Subcutaneous abdominal adipose tissue (tissue), 5 donors: ENCODE data around the gene ANKDD1B.

Experiments
- H3K27ac ChIP-seq: one replicate; pipeline ENCODE4 v1.7.0; 2013; ENCODE audit warnings: low read depth, mild to moderate bottlenecking, inconsistent platforms, low read length, moderate library complexity
- H3K27me3 ChIP-seq, 5 donors: one replicate each; pipeline ENCODE4 v1.7.0; 2013; ENCODE audit warnings: low read length in 5 of 5, inconsistent platforms in 1 of 5; ENCODE audit not compliant: control insufficient read depth in 5 of 5, insufficient read depth in 4 of 5
- H3K36me3 ChIP-seq, 5 donors: one replicate each; pipeline ENCODE4 v1.7.0; 2013; ENCODE audit warnings: low read length in 5 of 5; ENCODE audit not compliant: control insufficient read depth in 5 of 5, insufficient read depth in 5 of 5
- H3K4me1 ChIP-seq, 5 donors: one replicate each; pipeline ENCODE4 v1.7.0; 2013; ENCODE audit warnings: low read length in 5 of 5, mild to moderate bottlenecking in 3 of 5, moderate library complexity in 1 of 5; ENCODE audit not compliant: control insufficient read depth in 5 of 5, insufficient read depth in 5 of 5
- H3K4me3 ChIP-seq, 5 donors: one replicate each; pipeline ENCODE4 v1.7.0; 2013; ENCODE audit warnings: low read length in 5 of 5, low read depth in 1 of 5
- H3K9ac ChIP-seq, 5 donors: one replicate each; pipeline ENCODE4 v1.7.0; 2013; ENCODE audit warnings: low read length in 5 of 5, mild to moderate bottlenecking in 4 of 5, moderate library complexity in 3 of 5
- H3K9me3 ChIP-seq, 5 donors: one replicate each; pipeline ENCODE4 v1.7.0; 2013; ENCODE audit warnings: low read length in 5 of 5; ENCODE audit not compliant: control insufficient read depth in 5 of 5
- donor health status: healthy.
- donor health status: healthy.
- donor health status: healthy.
- donor health status: healthy.
- donor health status: healthy.

ANKDD1B gene

GRCh38 chr5:75716715-75717081, 105.4 kb downstream of the ANKDD1B start:
- Histone ChIP-seq H3K36me3 (peaks cover 0 to 7% (median 3%) of the 10 kb centered on the region in 5 donors), H3K9ac (peak overlapping the region; percentile 78 to 92 (median 82)), H3K9me3 (no peaks in the 10 kb centered on the region), H3K4me3 (peak overlapping the region; percentile 91 to 99 (median 97)), H3K27ac (peak overlapping the region; percentile 88), H3K27me3 (no peaks in the 10 kb centered on the region), H3K4me1 (peaks cover 1 to 13% (median 8%) of the 10 kb centered on the region in 5 donors)

- Histone ChIP-seq H3K9me3 (no peaks in the 10 kb centered on the region), H3K36me3 (peaks cover 0 to 5% (median 1%) of the 10 kb centered on the region in 5 donors), H3K4me1 (peaks cover 1 to 13% (median 8%) of the 10 kb centered on the region in 5 donors)
Measured at GRCh38 chr5:75717082-75717922, 106.0 kb downstream of the ANKDD1B start, which contains the start of gene POC5. POC5 (minus strand) TSS chr5:75717437; CDS start chr5:75712937, 4,500 bp downstream.

GRCh38 chr5:75720882-75721281, 109.6 kb downstream of the ANKDD1B start:
- H3K36me3 ChIP-seq = no peaks in the 10 kb centered on the region
- H3K9ac ChIP-seq = no peak overlapping the region
- H3K27me3 ChIP-seq = no peaks in the 10 kb centered on the region
- H3K4me1 ChIP-seq = peaks cover 0 to 13% (median 8%) of the 10 kb centered on the region in 5 donors
- no peak overlapping the region for H3K27ac ChIP-seq
- peaks cover 0 to 4% (median 0%) of the 10 kb centered on the region in 5 donors for H3K9me3 ChIP-seq
- H3K4me3 ChIP-seq = no peak overlapping the region

More at GRCh38 chr5:75717082-75717922, 106.0 kb downstream of the ANKDD1B start, which contains the start of gene POC5:
- Histone ChIP-seq H3K4me3 (peak within 1 kb of the TSS; percentile 91 to 99 (median 97)), H3K27me3 (no peaks in the 10 kb centered on the region), H3K27ac (peak within 1 kb of the TSS; percentile 88), H3K9ac (peak within 1 kb of the TSS; percentile 78 to 92 (median 82))
